OCI-LY7 (cell line): ENCODE data around the gene CAMK2B. TPM values are rescaled to one million over a fixed set of nuclear protein-coding genes. Genes with fewer than 3 reads are reported as not detected.

Experiments used
- BruUV-seq: library from RNA; stranded (reverse); fragments of 400-500 nt; replicated peaks from 2 replicates; lab custom pipeline; 2021; lab: Mats Ljungman, UMichigan
- CTCF ChIA-PET: fragments of 300-600 bp; sonication (Branson Sonifier 250); formaldehyde crosslinking; loops from one replicate; lab custom pipeline; 2022; ENCODE audit warnings: antibody characterized with exemption; ENCODE audit not compliant: unreplicated experiment; lab: Charles Lee
- POLR2A ChIA-PET: fragments of 300-600 bp; sonication (Branson Sonifier 250); formaldehyde crosslinking; loops from one replicate; lab custom pipeline; 2022; ENCODE audit warnings: antibody characterized with exemption; lab: Charles Lee
- DNase-seq: peaks from one replicate; pipeline ENCODE4 v3.0.0-alpha.2; 2015; ENCODE audit warnings: low spot score
- H2AFZ ChIP-seq: fragments of 200-600 bp; sonication (generic), shearing (Covaris generic); 2 replicates; pipeline ENCODE4 v1.6.1; 2014; ENCODE audit warnings: mild to moderate bottlenecking, antibody characterized with exemption, low read length, moderate library complexity
- H3K27ac ChIP-seq: fragments of 200-600 bp; sonication (generic); 2 replicates; pipeline ENCODE4 v1.5.1; 2014; ENCODE audit warnings: mixed run types, low read depth, mild to moderate bottlenecking, moderate library complexity, low read length, inconsistent platforms; ENCODE audit not compliant: poor library complexity, severe bottlenecking
- H3K36me3 ChIP-seq: fragments of 200-600 bp; sonication (generic); 2 replicates; pipeline ENCODE4 v1.6.1; 2014; ENCODE audit warnings: mild to moderate bottlenecking, antibody characterized with exemption, low read length, moderate library complexity, mixed read lengths; ENCODE audit not compliant: insufficient read depth
- H3K4me1 ChIP-seq: fragments of 200-600 bp; sonication (generic); 2 replicates; pipeline ENCODE4 v1.5.1; 2014; ENCODE audit warnings: mild to moderate bottlenecking, low read length; ENCODE audit not compliant: insufficient read depth, poor library complexity, severe bottlenecking
- H3K4me2 ChIP-seq: fragments of 200-600 bp; sonication (generic); 2 replicates; pipeline ENCODE4 v1.6.1; 2014; ENCODE audit warnings: mild to moderate bottlenecking, low read length
- H3K4me3 ChIP-seq: fragments of 200-600 bp; sonication (generic); 2 replicates; pipeline ENCODE4 v1.5.1; 2014; ENCODE audit warnings: mild to moderate bottlenecking, low read depth, low read length; ENCODE audit not compliant: poor library complexity, severe bottlenecking
- H3K79me2 ChIP-seq: fragments of 200-600 bp; sonication (generic); 2 replicates; pipeline ENCODE4 v1.6.1; 2016; ENCODE audit warnings: low read depth, mild to moderate bottlenecking, low read length, moderate library complexity, mixed read lengths; ENCODE audit not compliant: insufficient read depth
- H3K9me2 ChIP-seq: fragments of 200-600 bp; sonication (generic); 2 replicates; pipeline ENCODE4 v1.6.1; 2016; ENCODE audit warnings: mild to moderate bottlenecking, low read length, mixed read lengths; ENCODE audit not compliant: insufficient read depth
- H3K9me3 ChIP-seq: fragments of 200-600 bp; sonication (generic); 2 replicates; pipeline ENCODE4 v1.6.1; 2014; ENCODE audit warnings: mild to moderate bottlenecking, mixed run types, low read length, mixed read lengths
- H4K20me1 ChIP-seq: fragments of 200-600 bp; sonication (generic); 2 replicates; pipeline ENCODE4 v1.6.1; 2014; ENCODE audit warnings: mild to moderate bottlenecking, antibody characterized with exemption, low read length, moderate library complexity, mixed read lengths; ENCODE audit not compliant: insufficient read depth
- EZH2phosphoT487 ChIP-seq: fragments of 200-600 bp; sonication (generic); IDR thresholded peaks from 2 replicates; pipeline ENCODE4 v1.6.1; 2018; ENCODE audit warnings: low read depth, borderline replicate concordance, mild to moderate bottlenecking, mixed run types, antibody characterized with exemption, low read length, moderate library complexity, mixed read lengths
- intact Hi-C: fragments of 100-400 bp; cut with micrococcal nuclease; formaldehyde crosslinking; loops from one replicate; pipeline ENCODE4 v1.10.0; 2022; ENCODE audit not compliant: unreplicated experiment
- total RNA-seq, 2 experiments: library from RNA; depleted of rRNA in 1 of 2; stranded (reverse); fragments of >200 nt in 1 of 2; shearing (Covaris generic) in 1 of 2; gene quantifications; 2 replicates each; pipeline ENCODE4 v1.2.3, GENCODE V29; 2014 to 2022
- TF ChIP-seq, protein P1 (sequence below): fragments of 200-600 bp; sonication (generic); conservative IDR thresholded peaks from 2 replicates; pipeline ENCODE4 v1.5.1; 2014; ENCODE audit warnings: mild to moderate bottlenecking, antibody characterized with exemption, low read length, moderate library complexity, mixed read lengths

CAMK2B gene
- total RNA-seq, 2 experiments from 2014 or later, result 0.66 to 1.1 TPM

DNA sequence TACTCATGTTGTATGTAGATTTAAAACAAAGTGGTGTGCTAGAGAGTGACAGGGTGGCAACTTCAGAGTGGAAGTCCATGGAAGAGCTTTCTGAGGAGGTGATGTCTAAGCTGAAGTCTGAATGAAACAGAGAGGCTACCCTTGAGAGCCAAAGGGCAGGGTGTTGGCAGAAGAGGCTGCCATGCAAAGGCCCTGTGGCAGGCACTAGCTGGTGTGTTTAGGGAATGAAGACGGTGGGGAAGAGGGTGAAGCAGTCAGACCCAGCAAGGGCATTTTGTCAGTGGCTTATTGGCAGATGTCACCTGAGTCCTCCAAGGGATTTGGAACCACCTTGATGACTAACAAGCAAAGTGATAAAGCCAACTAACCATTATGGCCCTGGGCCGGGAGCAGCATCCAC, 3.7 kb upstream of the CAMK2B start:
- no peak overlapping the region for H2AFZ ChIP-seq
- H3K9me2 ChIP-seq, result no peaks in the 10 kb centered on the region
- H3K4me3 ChIP-seq, result no peak overlapping the region
- no peaks in the 10 kb centered on the region for H3K4me1 ChIP-seq
- no peak overlapping the region for H3K4me2 ChIP-seq
- ChIA-PET POLR2A (no interaction called here), CTCF (no interaction called here)
- BruUV-seq, result no TSS peak
- H4K20me1 ChIP-seq, result no peaks in the 10 kb centered on the region
- no peak for DNase-seq
- H3K9me3 ChIP-seq, result no peaks in the 10 kb centered on the region
- TF ChIP-seq, protein P1, sequence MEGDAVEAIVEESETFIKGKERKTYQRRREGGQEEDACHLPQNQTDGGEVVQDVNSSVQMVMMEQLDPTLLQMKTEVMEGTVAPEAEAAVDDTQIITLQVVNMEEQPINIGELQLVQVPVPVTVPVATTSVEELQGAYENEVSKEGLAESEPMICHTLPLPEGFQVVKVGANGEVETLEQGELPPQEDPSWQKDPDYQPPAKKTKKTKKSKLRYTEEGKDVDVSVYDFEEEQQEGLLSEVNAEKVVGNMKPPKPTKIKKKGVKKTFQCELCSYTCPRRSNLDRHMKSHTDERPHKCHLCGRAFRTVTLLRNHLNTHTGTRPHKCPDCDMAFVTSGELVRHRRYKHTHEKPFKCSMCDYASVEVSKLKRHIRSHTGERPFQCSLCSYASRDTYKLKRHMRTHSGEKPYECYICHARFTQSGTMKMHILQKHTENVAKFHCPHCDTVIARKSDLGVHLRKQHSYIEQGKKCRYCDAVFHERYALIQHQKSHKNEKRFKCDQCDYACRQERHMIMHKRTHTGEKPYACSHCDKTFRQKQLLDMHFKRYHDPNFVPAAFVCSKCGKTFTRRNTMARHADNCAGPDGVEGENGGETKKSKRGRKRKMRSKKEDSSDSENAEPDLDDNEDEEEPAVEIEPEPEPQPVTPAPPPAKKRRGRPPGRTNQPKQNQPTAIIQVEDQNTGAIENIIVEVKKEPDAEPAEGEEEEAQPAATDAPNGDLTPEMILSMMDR, result no peak
- no peak for TF ChIP-seq EZH2phosphoT487
- no peak overlapping the region for H3K27ac ChIP-seq
- no peaks in the 10 kb centered on the region for H3K36me3 ChIP-seq
- no peaks in the 10 kb centered on the region for H3K79me2 ChIP-seq
- intact Hi-C loops, result no loop called here

DNA sequence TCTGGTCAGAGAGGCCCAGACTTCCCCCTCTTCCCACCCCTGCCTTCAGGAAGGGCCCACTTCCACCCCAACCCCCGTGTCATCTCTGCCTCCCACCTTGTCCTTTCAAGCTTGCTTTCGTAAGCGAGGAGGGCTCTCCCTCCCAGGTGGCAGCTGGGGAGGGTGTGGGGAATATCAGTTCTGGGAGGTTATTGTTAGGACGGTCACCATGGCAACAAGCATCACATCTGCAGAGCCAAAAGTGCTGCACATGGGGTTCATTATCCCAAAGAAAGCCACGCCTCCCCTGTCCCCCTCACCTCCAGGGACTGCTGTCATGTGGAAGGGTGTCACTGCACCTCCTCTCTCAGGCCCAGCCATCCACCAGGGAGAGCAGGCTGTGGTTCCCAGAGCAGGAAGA, 2.6 kb upstream of the CAMK2B start:
- ChIA-PET POLR2A (no interaction called here), CTCF (no interaction called here)
- no peak for TF ChIP-seq EZH2phosphoT487
- TF ChIP-seq, protein P1, result no peak
- H3K4me3 ChIP-seq, result no peak overlapping the region
- no peak for DNase-seq
- no TSS peak for BruUV-seq
- intact Hi-C loops, result no loop called here
- H3K36me3 ChIP-seq, result no peaks in the 10 kb centered on the region
- H3K4me2 ChIP-seq, result no peak overlapping the region
- H3K4me1 ChIP-seq, result no peaks in the 10 kb centered on the region
- H3K27ac ChIP-seq, result no peak overlapping the region
- H2AFZ ChIP-seq, result no peak overlapping the region
- no peaks in the 10 kb centered on the region for H3K9me3 ChIP-seq
- H4K20me1 ChIP-seq, result no peaks in the 10 kb centered on the region
- no peaks in the 10 kb centered on the region for H3K79me2 ChIP-seq
- H3K9me2 ChIP-seq, result no peaks in the 10 kb centered on the region

DNA sequence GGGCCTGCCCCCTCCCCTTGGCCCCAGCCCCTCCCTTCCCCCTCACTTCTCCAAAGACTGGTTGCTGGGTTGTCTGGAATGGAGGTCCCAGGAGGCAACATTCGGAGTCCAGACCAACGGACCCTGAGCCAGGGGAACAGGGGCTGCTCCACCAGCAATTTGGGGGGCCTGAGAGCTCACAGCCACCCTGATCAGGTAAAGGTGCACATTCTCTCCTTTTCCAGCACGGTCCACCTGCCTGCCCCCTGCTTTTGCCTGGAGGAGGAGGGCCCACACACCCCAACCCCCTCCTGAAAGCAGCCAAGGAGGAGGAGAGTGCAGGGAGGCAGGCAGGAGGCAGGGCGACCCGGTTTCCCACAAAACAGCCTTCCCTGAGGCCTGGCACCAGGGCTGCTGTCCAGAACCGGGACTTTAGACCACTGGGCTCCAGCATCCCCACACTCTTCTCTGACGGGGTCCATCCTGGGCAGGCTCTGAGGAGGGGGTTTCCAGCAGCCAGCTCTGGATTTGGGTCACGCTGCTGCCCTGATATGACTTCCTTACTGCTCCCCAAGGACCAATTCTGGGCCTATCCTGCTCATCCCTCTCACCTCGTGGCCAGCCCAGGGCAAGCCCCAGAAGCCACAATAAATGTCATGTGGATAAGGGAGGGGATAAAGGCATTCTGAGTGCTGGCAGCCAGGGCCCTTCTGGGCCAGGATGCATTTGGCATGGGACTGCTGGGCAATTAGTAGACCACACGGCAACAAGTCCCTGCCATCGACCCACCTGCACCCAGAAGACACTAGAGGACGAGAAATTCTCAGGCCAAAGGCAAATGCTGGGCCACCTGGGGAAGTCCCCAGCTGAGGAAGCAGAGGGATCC, 1.1 kb upstream of the CAMK2B start:
- intact Hi-C loops, result no loop called here
- Histone ChIP-seq H4K20me1 (no peaks in the 10 kb centered on the region), H3K9me3 (no peaks in the 10 kb centered on the region), H3K4me2 (no peak overlapping the region), H3K4me3 (no peak overlapping the region), H3K79me2 (no peaks in the 10 kb centered on the region), H3K27ac (no peak overlapping the region), H3K9me2 (no peaks in the 10 kb centered on the region), H2AFZ (no peak overlapping the region), H3K4me1 (no peaks in the 10 kb centered on the region), H3K36me3 (no peaks in the 10 kb centered on the region)
- DNase-seq, result no peak
- BruUV-seq, result no TSS peak
- POLR2A ChIA-PET, result interaction anchor here (0.9 kb wide), 1 partner anchor 21 kb away, joined by 3 read pairs; no protein-coding TSS in a partner anchor
- TF ChIP-seq, protein P1, result no peak
- TF ChIP-seq EZH2phosphoT487, result no peak
- CTCF ChIA-PET, result interaction anchor here (0.7 kb wide), 1 partner anchor 52 kb away, joined by 5 read pairs; no protein-coding TSS in a partner anchor
